ENCODE data around the gene ITGA2B. TPM values are rescaled to one million over a fixed set of nuclear protein-coding genes. Genes with fewer than 3 reads are reported as not detected.

The ITGA2B gene
- total and polyA plus RNA-seq, 10 of the 15 experiments (the other 5 are each of a cell fraction or from before 2014, with no cell fraction given): 0.04 to 0.51 (median 0.21) TPM; not detected in 1

- peak; percentile 40; the same call in 1 of the 2 replicates for TF ChIP-seq NR2C1 (IDR thresholded peaks at IDR 0.05)
- no peak; the same call in 1 of the 2 replicates for TF ChIP-seq E2F4 (IDR thresholded peaks at IDR 0.05; ENCODE audit: low read depth, low read length)
- TF ChIP-seq ZNF207 (IDR thresholded peaks at IDR 0.05; ENCODE audit: borderline replicate concordance): 0 out of 2 replicates have a peak, but pooled peaks have one; percentile 48
- no peak for TF ChIP-seq STAT3 (IDR thresholded peaks at IDR 0.05; ENCODE audit: low read depth, low read length)
- TF ChIP-seq HDGF (IDR thresholded peaks at IDR 0.05): peak; percentile 95; the same call in 1 of the 2 replicates
- TF ChIP-seq IRF4 (IDR thresholded peaks at IDR 0.05; ENCODE audit: low read depth, low read length): no peak
- TF ChIP-seq POU2F2 (IDR thresholded peaks at IDR 0.05; ENCODE audit: borderline replicate concordance, low read depth, low read length): peak; percentile 70; the same call in 2 of the 3 replicates
- peak; percentile 63 for TF ChIP-seq MXI1 (IDR thresholded peaks at IDR 0.05; ENCODE audit: low read depth, low read length)
- peak; percentile 91 for TF ChIP-seq SP1 (IDR thresholded peaks at IDR 0.05; ENCODE audit: low read depth, low read length)
- no peak for TF ChIP-seq MEF2A (IDR thresholded peaks at IDR 0.05; ENCODE audit: insufficient read depth, low read depth, low read length)
- TF ChIP-seq HDAC2 (IDR thresholded peaks at IDR 0.05): no peak
Observed at GRCh38 chr17:44324571-44325275, 64.7 kb downstream of the ITGA2B start, which contains the start of gene SLC25A39 (continued).

DNA sequence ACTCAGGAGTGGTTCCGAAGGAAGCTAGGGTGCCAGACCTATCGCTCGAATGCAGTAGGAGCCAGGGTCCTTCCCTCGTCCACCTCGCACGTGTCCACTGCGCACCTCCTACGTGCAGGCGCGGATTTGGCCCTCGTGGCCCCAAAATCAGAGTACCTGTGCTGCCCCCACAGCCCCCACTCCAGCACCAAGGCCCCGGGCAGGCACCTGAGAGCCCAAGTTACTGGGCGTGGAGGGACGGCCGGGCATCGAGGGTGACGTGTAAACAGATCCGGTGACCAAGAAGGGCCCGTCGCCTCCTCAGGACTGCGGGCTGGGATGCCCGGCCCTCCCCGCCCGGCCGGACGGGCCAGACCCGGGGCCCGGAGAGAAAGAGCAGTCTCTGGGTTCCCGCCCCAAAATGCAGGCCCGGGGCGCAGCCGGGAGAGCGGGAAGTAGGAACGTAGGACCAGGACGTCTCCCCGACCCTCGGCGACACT lies 65.3 kb downstream of the ITGA2B start:
- DNase-seq (ENCODE audit: low read depth, low spot score) (no peak), FAIRE-seq (no peak), ATAC-seq (peak; percentile 1; the same call in 1 of the 3 replicates)
- H3K79me2 ChIP-seq (ENCODE audit: control insufficient read depth, insufficient read depth, low read length): peaks cover 26% of the 10 kb centered on the region
- ChIA-PET RAD21 (ENCODE audit: unreplicated experiment) (interaction anchor here (1.0 to 3.6 kb wide), 5 partner anchors 24 to 200 kb away, joined by 3 to 40 read pairs (median 4); partner anchors contain the start of gene HDAC5), CTCF (interaction anchor here (1.0 to 3.8 kb wide), 5 partner anchors 21 to 114 kb away, joined by 3 to 46 read pairs (median 7); partner anchors contain the start of gene GRN), POLR2A (interaction anchor here (0.6 to 2.6 kb wide), 5 partner anchors 14 to 150 kb away, joined by 3 to 10 read pairs (median 4); no protein-coding TSS in a partner anchor), SMC1A (ENCODE audit: uncharacterized antibody, unreplicated experiment) (interaction anchor here (1.0 to 2.1 kb wide), 3 partner anchors 22 to 120 kb away, joined by 3 to 8 read pairs (median 7); no protein-coding TSS in a partner anchor)
- in situ Hi-C loops (cut with MboI): no loop called here
- TF ChIP-seq CUX1 (IDR thresholded peaks at IDR 0.05; ENCODE audit: insufficient replicate concordance, low read depth, low read length) (no peak), ZZZ3 (IDR thresholded peaks at IDR 0.05; ENCODE audit: control insufficient read depth, insufficient read length, low read depth) (no peak)
- peak overlapping the region; percentile 90 for H3K9ac ChIP-seq (ENCODE audit: control insufficient read depth, insufficient read depth, low read length)
- peak overlapping the region; percentile 81 for H3K27ac ChIP-seq (ENCODE audit: control insufficient read depth, insufficient read depth)
- H4K20me1 ChIP-seq (ENCODE audit: control insufficient read depth, insufficient read depth): no peaks in the 10 kb centered on the region
- H3K36me3 ChIP-seq (ENCODE audit: control insufficient read depth in 2 of 2, insufficient read depth in 2 of 2, low read length in 1 of 2): peaks cover 8 to 19% of the 10 kb centered on the region in 2 experiments; a peak in 3 of 4 replicates
- H3K4me3 ChIP-seq: peak overlapping the region; percentile 92
- peaks cover 8% of the 10 kb centered on the region for H3K4me1 ChIP-seq (ENCODE audit: control insufficient read depth, insufficient read depth, low read length)
- no TSS peak for BruUV-seq (replicated peaks)
- H3K4me2 ChIP-seq (ENCODE audit: control insufficient read depth, insufficient read depth): peak overlapping the region; percentile 91
- peak overlapping the region; percentile 71 for H2AFZ ChIP-seq (ENCODE audit: control insufficient read depth, low read depth, low read length)
- intact Hi-C loops (cut with micrococcal nuclease; ENCODE audit: unreplicated experiment): no loop called here
- no peaks in the 10 kb centered on the region for H3K9me3 ChIP-seq (replicated peaks; ENCODE audit: control insufficient read depth, insufficient read depth, low read length)
- no peaks in the 10 kb centered on the region for H3K27me3 ChIP-seq (replicated peaks in 1 of 2; ENCODE audit: control insufficient read depth in 2 of 2, insufficient read depth in 2 of 2, low read length in 1 of 2)
- 5% methylated on average over 32 of the region's 38 CpGs for WGBS (ENCODE audit: insufficient coverage, insufficient replicate concordance, low lambda C conversion rate, missing lambda C conversion rate)

Data from GM12878 (cell line).